Esophagus muscularis mucosa (tissue), 4 donors: Measurements from ENCODE around the gene TRAPPC11. TPM values are rescaled to one million over a fixed set of nuclear protein-coding genes. Genes with fewer than 3 reads are reported as not detected.

Source experiments
- DNase-seq: peaks from one replicate; pipeline ENCODE4 v3.0.0-alpha.2; 2017; ENCODE audit errors: extremely low spot score
- H3K27ac ChIP-seq, 4 donors: fragments of 200-600 bp; sonication (generic); replicated peaks in 1 of 4; 1 replicate in 3 of 4; 2 replicates in 1 of 4; pipeline ENCODE4 v1.5.1; 2016 to 2019; ENCODE audit warnings: mild to moderate bottlenecking in 1 of 4
- H3K27me3 ChIP-seq, 4 donors: fragments of 200-600 bp; sonication (generic); one replicate each; pipeline versions ENCODE4 v1.5.1 to v1.6.0; 2016 to 2019
- H3K36me3 ChIP-seq, 4 donors: fragments of 200-600 bp; sonication (generic); one replicate each; pipeline ENCODE4 v1.5.1; 2016 to 2019
- H3K4me1 ChIP-seq, 4 donors: fragments of 200-600 bp; sonication (generic); one replicate each; pipeline ENCODE4 v1.5.1; 2016 to 2019
- H3K4me3 ChIP-seq, 4 donors: fragments of 200-600 bp; sonication (generic); 1 replicate in 2 of 4; 2 replicates in 2 of 4; pipeline ENCODE4 v1.5.1; 2016 to 2019; ENCODE audit warnings: mild to moderate bottlenecking in 4 of 4, moderate library complexity in 1 of 4
- H3K9me3 ChIP-seq, 4 donors: fragments of 200-600 bp; sonication (generic); 1 replicate in 3 of 4; 2 replicates in 1 of 4; pipeline ENCODE4 v1.5.1; 2016 to 2019
- CTCF ChIP-seq, 3 experiments: fragments of 200-600 bp in 2 of 3; fragments of 450-650 bp in 1 of 3; sonication (generic) in 2 of 3; IDR thresholded peaks; one replicate each; pipeline ENCODE4 v1.5.1; 2017 to 2019; ENCODE audit warnings: antibody characterized with exemption in 3 of 3, mild to moderate bottlenecking in 2 of 3, moderate library complexity in 1 of 3
- EP300 ChIP-seq: sonication (generic); formaldehyde crosslinking; IDR thresholded peaks from one replicate; pipeline ENCODE4 v1.6.1; 2017; ENCODE audit warnings: antibody characterized with exemption
- POLR2A ChIP-seq: fragments of 450-650 bp; IDR thresholded peaks from one replicate; pipeline ENCODE4 v1.6.1; 2017; ENCODE audit warnings: antibody characterized with exemption, moderate library complexity, mild to moderate bottlenecking, low read depth
- POLR2AphosphoS5 ChIP-seq, 2 donors: sonication (generic); formaldehyde crosslinking; IDR thresholded peaks; one replicate each; pipeline ENCODE4 v1.6.1; 2017; ENCODE audit warnings: antibody characterized with exemption in 2 of 2
- WGBS: methylation state at CpG from one replicate; pipeline ENCODE4 v1.1.5; 2018; 5-methylcytosine and 5-hydroxymethylcytosine counted together
- intact Hi-C: fragments of 100-400 bp; cut with DNase I; formaldehyde crosslinking; loops from one replicate; pipeline ENCODE4 v1.15.1; 2023
- total RNA-seq, 4 donors: library from RNA; depleted of rRNA; stranded (reverse); fragments of >200 nt; gene quantifications; one replicate each; pipeline versions ENCODE4 v1.1.0 to v1.2.1, GENCODE V29; 2016

The TRAPPC11 gene
- total RNA-seq, 4 donors from 2014 or later, result 35.6 to 42.8 (median 39.7) TPM

GRCh38 chr4:183747931-183748670 is 89.0 kb downstream of the TRAPPC11 start:
- intact Hi-C loops, result no loop called here
- no peaks in the 10 kb centered on the region for H3K36me3 ChIP-seq
- no peak for TF ChIP-seq CTCF (IDR thresholded peaks at IDR 0.05)
- H3K4me3 ChIP-seq, result no peak overlapping the region
- H3K4me1 ChIP-seq, result peaks cover 0 to 10% (median 5%) of the 10 kb centered on the region in 4 donors
- no peak for DNase-seq
- H3K9me3 ChIP-seq, result no peaks in the 10 kb centered on the region
- peaks cover 0 to 4% (median 0%) of the 10 kb centered on the region in 4 donors for H3K27me3 ChIP-seq
- WGBS, result 50% methylated on average over 6 of the region's 6 CpGs
- no peak overlapping the region for H3K27ac ChIP-seq

- H3K36me3 ChIP-seq, result no peaks in the 10 kb centered on the region
- H3K4me3 ChIP-seq, result no peak overlapping the region
- TF ChIP-seq EP300 (no peak), POLR2AphosphoS5 (IDR thresholded peaks at IDR 0.05) (no peak), POLR2A (no peak), CTCF (IDR thresholded peaks at IDR 0.05) (no peak)
- whole genome bisulfite sequencing, result 91% methylated on average over 4 of the region's 4 CpGs
- no peak overlapping the region for H3K27ac ChIP-seq
- H3K27me3 ChIP-seq, result peaks cover 0 to 4% (median 0%) of the 10 kb centered on the region in 4 donors
- peaks cover 0 to 10% (median 5%) of the 10 kb centered on the region in 4 donors for H3K4me1 ChIP-seq
- DNase-seq, result no peak
- intact Hi-C loops, result no loop called here
- H3K9me3 ChIP-seq, result no peaks in the 10 kb centered on the region
Observed at GRCh38 chr4:183751106-183751505, 92.0 kb downstream of the TRAPPC11 start.

GRCh38 chr4:183755596-183755995 is 96.5 kb downstream of the TRAPPC11 start:
- DNase-seq, result no peak
- no peaks in the 10 kb centered on the region for H3K27me3 ChIP-seq
- H3K4me3 ChIP-seq, result no peak overlapping the region
- H3K4me1 ChIP-seq, result no peaks in the 10 kb centered on the region
- no peaks in the 10 kb centered on the region for H3K36me3 ChIP-seq
- H3K27ac ChIP-seq, result no peak overlapping the region
- TF ChIP-seq POLR2A, result no peak
- no peak for TF ChIP-seq POLR2AphosphoS5 (IDR thresholded peaks at IDR 0.05)
- TF ChIP-seq CTCF (IDR thresholded peaks at IDR 0.05), result no peak
- no peak for TF ChIP-seq EP300
- intact Hi-C loops, result no loop called here
- 83% methylated on average over 2 of the region's 2 CpGs for WGBS
- no peaks in the 10 kb centered on the region for H3K9me3 ChIP-seq

- no peak overlapping the region for H3K4me3 ChIP-seq
- intact Hi-C loops, result no loop called here
- TF ChIP-seq CTCF (IDR thresholded peaks at IDR 0.05), result no peak
- TF ChIP-seq POLR2A, result no peak
- no peak for TF ChIP-seq POLR2AphosphoS5 (IDR thresholded peaks at IDR 0.05)
- TF ChIP-seq EP300, result no peak
- H3K36me3 ChIP-seq, result no peaks in the 10 kb centered on the region
- H3K27ac ChIP-seq, result no peak overlapping the region
- DNase-seq, result no peak
- no peaks in the 10 kb centered on the region for H3K27me3 ChIP-seq
- no peaks in the 10 kb centered on the region for H3K9me3 ChIP-seq
- 96% methylated on average over 10 of the region's 10 CpGs for WGBS
- H3K4me1 ChIP-seq, result no peaks in the 10 kb centered on the region
Observed at GRCh38 chr4:183757060-183757459, 98.0 kb downstream of the TRAPPC11 start.
